ENCODE data around the gene ADD1. TPM values are rescaled to one million over a fixed set of nuclear protein-coding genes. Genes with fewer than 3 reads are reported as not detected.

ADD1 gene
- total RNA-seq, 6 experiments from 2014 or later = 276 to 332 (median 321) TPM

- peaks cover 13% of the 10 kb centered on the region for H3K36me3 Mint-ChIP-seq (ENCODE audit: low read depth)
- H3K4me3 Mint-ChIP-seq = no peak overlapping the region
- no peak for TF ChIP-seq CTCF (IDR thresholded peaks at IDR 0.05)
- H3K9me3 Mint-ChIP-seq = no peaks in the 10 kb centered on the region; the same call in 1 of the 2 replicates
- no peak for DNase-seq
- H3K27me3 Mint-ChIP-seq (ENCODE audit: insufficient read depth) = peaks cover 2% of the 10 kb centered on the region; the same call in 1 of the 2 replicates
- no peak overlapping the region for H3K27ac Mint-ChIP-seq
- no peaks in the 10 kb centered on the region for H3K4me1 Mint-ChIP-seq (ENCODE audit: low read depth)
Observed at GRCh38 chr4:2830632-2831610, 12.7 kb upstream of the ADD1 start.

GRCh38 chr4:2831611-2832308 lies 11.9 kb upstream of the ADD1 start:
- Mint-ChIP-seq H3K4me3 (no peak overlapping the region), H3K27ac (no peak overlapping the region), H3K27me3 (ENCODE audit: insufficient read depth) (peaks cover 2% of the 10 kb centered on the region; the same call in 1 of the 2 replicates), H3K4me1 (ENCODE audit: low read depth) (no peaks in the 10 kb centered on the region), H3K36me3 (ENCODE audit: low read depth) (peaks cover 6% of the 10 kb centered on the region), H3K9me3 (no peaks in the 10 kb centered on the region)
- DNase-seq = no peak
- TF ChIP-seq CTCF (IDR thresholded peaks at IDR 0.05) = no peak

GRCh38 chr4:2832309-2832980 lies 11.2 kb upstream of the ADD1 start:
- Mint-ChIP-seq H3K4me3 (no peak overlapping the region), H3K4me1 (ENCODE audit: low read depth) (peaks cover 3% of the 10 kb centered on the region), H3K27me3 (ENCODE audit: insufficient read depth) (peaks cover 2% of the 10 kb centered on the region; the same call in 1 of the 2 replicates), H3K27ac (no peak overlapping the region), H3K9me3 (no peaks in the 10 kb centered on the region), H3K36me3 (ENCODE audit: low read depth) (peaks cover 4% of the 10 kb centered on the region; the same call in 1 of the 2 replicates)
- DNase-seq = no peak
- no peak for TF ChIP-seq CTCF (IDR thresholded peaks at IDR 0.05)

DNA sequence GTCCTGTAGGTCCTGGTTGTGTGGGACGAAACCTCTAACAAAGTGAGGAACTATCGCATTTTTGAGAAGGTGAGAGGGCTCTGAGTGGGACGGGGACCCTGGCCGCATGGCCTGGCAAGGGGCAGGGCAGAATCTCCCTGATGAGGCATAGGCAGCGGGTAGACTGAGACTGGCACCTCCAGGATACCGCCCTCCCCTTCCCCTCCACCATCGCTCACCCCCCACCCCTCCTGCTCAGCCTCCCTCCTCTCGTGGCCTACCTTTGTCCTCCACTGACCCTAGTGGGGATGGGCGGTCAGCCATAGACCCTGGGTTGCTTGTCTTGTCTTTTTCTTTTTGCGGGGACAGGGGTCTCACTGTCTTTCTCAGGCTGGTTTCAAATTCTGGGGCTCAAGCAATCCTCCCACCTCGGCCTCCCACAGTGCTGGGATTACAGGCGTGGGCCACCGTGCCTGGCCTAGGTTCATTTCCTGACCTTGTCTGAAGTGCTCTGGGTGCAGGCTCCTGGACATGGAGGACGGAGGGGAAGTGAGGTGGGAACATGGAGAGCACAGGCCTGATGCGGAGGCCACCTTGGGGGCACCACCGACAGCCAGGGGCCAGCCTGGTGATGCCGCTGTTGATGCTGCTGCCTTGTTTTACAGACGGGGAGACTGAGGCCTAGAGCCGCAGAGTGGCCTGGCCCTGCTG lies 10.5 kb upstream of the ADD1 start:
- Mint-ChIP-seq H3K36me3 (ENCODE audit: low read depth) (peaks cover 4% of the 10 kb centered on the region; the same call in 1 of the 2 replicates), H3K9me3 (no peaks in the 10 kb centered on the region), H3K27me3 (ENCODE audit: insufficient read depth) (peaks cover 2% of the 10 kb centered on the region; the same call in 1 of the 2 replicates), H3K4me3 (no peak overlapping the region), H3K4me1 (ENCODE audit: low read depth) (peaks cover 10% of the 10 kb centered on the region), H3K27ac (no peak overlapping the region)
- TF ChIP-seq CTCF (IDR thresholded peaks at IDR 0.05) = no peak
- no peak for DNase-seq

- Mint-ChIP-seq H3K27me3 (ENCODE audit: insufficient read depth) (peaks cover 2% of the 10 kb centered on the region; the same call in 1 of the 2 replicates), H3K27ac (no peak overlapping the region), H3K4me1 (ENCODE audit: low read depth) (peaks cover 15% of the 10 kb centered on the region), H3K9me3 (no peaks in the 10 kb centered on the region), H3K36me3 (ENCODE audit: low read depth) (peaks cover 4% of the 10 kb centered on the region; the same call in 1 of the 2 replicates), H3K4me3 (no peak overlapping the region)
- no peak for TF ChIP-seq CTCF (IDR thresholded peaks at IDR 0.05)
- DNase-seq = no peak
Observed at GRCh38 chr4:2833671-2834000, 10.0 kb upstream of the ADD1 start.

Data from HFFc6 (cell line).